HL-60 (cell line): ENCODE data around the gene CCN2.

Experiments used
- DNase-seq, 2 experiments: peaks; one replicate each; pipeline ENCODE4 v3.0.0-alpha.2; 2010 to 2020; ENCODE audit warnings: low read depth in 1 of 2, low spot score in 1 of 2
- H3K27ac ChIP-seq: fragments of 250-450 bp; sonication (Bioruptor Pico); replicated peaks from 2 replicates; pipeline ENCODE4 v1.5.1; 2020; ENCODE audit warnings: mild to moderate bottlenecking, moderate library complexity
- H3K27me3 ChIP-seq: fragments of 250-450 bp; sonication (Bioruptor Pico); 2 replicates; pipeline ENCODE4 v1.5.1; 2021; ENCODE audit warnings: mild to moderate bottlenecking, moderate library complexity; ENCODE audit not compliant: insufficient read depth, poor library complexity, severe bottlenecking
- H3K4me3 ChIP-seq: replicated peaks from 2 replicates; pipeline ENCODE4 v1.5.1; 2011; ENCODE audit warnings: mild to moderate bottlenecking, control low read depth, low read length; ENCODE audit not compliant: insufficient read depth
- CTCF ChIP-seq: IDR thresholded peaks from one replicate; pipeline ENCODE4 v1.5.1; 2011; ENCODE audit warnings: low read length, control low read depth, inconsistent platforms; ENCODE audit not compliant: insufficient read depth
- GABPA ChIP-seq: IDR thresholded peaks from 2 replicates; pipeline ENCODE4 v1.6.1; 2012; ENCODE audit warnings: low read depth
- POLR2AphosphoS5 ChIP-seq: IDR thresholded peaks from 2 replicates; pipeline ENCODE4 v1.6.1; 2012; ENCODE audit warnings: low read depth
- REST ChIP-seq: IDR thresholded peaks from 2 replicates; pipeline ENCODE4 v1.6.1; 2012; ENCODE audit warnings: low read depth; ENCODE audit not compliant: insufficient replicate concordance
- SPI1 ChIP-seq: IDR thresholded peaks from 2 replicates; pipeline ENCODE4 v1.6.1; 2012; ENCODE audit warnings: low read depth, mild to moderate bottlenecking, borderline replicate concordance

The CCN2 gene

DNA sequence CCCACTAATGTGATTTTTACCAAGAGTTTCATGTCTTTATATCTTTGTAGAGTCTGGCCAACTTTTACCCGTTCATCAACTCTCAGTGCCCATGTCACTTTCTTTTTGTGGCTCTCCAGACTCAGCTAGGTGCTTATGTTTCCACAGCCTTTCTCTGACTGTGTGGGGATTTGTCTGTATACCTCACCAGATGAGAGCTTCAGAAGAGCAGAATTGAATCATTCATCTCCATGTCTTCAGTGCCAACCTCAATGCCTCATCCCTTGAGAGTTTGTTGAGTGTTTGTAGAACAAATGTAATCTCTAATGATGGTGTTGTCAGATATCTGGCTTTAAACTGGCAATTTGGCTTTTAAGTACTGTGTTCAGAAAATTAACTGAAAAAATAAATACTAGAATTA, 16.8 kb upstream of the CCN2 start:
- DNase-seq: no peak
- no peaks in the 10 kb centered on the region for H3K27me3 ChIP-seq
- no peak overlapping the region for H3K4me3 ChIP-seq
- TF ChIP-seq GABPA (no peak), REST (no peak), CTCF (no peak)
- no peak overlapping the region for H3K27ac ChIP-seq

- Histone ChIP-seq H3K4me3 (no peak overlapping the region), H3K27me3 (no peaks in the 10 kb centered on the region), H3K27ac (no peak overlapping the region)
- no peak for DNase-seq
- TF ChIP-seq CTCF (no peak), SPI1 (no peak), POLR2AphosphoS5 (no peak), GABPA (no peak), REST (no peak)
Measured at GRCh38 chr6:131966443-131966842, 15.3 kb upstream of the CCN2 start.

DNA sequence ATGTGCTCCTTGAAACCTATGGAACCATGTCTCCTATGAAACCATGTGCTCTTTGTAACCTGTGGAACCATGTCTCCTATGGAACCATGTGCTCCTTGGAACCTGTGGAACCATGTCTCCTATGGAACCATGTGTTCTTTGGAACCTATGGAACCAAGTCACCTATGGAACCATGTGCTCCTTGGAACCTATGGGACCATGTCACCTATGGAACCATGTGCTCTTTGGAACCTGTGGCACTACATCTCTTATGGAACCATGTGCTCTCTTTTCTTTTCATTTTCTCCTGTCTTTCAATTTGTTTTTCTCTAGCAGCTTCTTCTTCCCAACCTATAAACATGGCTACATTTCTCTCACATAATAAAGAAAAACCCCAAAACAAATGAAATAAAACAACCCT, 11.9 kb upstream of the CCN2 start:
- no peak overlapping the region for H3K4me3 ChIP-seq
- H3K27me3 ChIP-seq: no peaks in the 10 kb centered on the region
- no peak for TF ChIP-seq POLR2AphosphoS5
- no peak for TF ChIP-seq REST
- no peak for TF ChIP-seq GABPA
- TF ChIP-seq SPI1: no peak
- TF ChIP-seq CTCF: no peak
- DNase-seq: no peak
- H3K27ac ChIP-seq: no peak overlapping the region
